ENCODE measurements around the gene ELL. TPM values are rescaled to one million over a fixed set of nuclear protein-coding genes. Genes with fewer than 3 reads are reported as not detected.
A peak's percentile ranks its signal among the peaks of the same experiment; 100 is the strongest.

ELL gene
- total and polyA plus RNA-seq, 9 of the 15 experiments (the other 6 are each of a cell fraction or from before 2014, with no cell fraction given), result 0.24 to 22.5 (median 4.1) TPM

- no peak for TF ChIP-seq ZBTB2 (IDR thresholded peaks at IDR 0.05)
- TF ChIP-seq ZNF717 (CRISPR knock-in tag; IDR thresholded peaks at IDR 0.05), result no peak
- TF ChIP-seq PTBP1 (IDR thresholded peaks at IDR 0.05; ENCODE audit: low read depth, low read length), result no peak
- 0 out of 2 replicates have a peak, but pooled peaks have one; percentile 27 for TF ChIP-seq FOXP1 (CRISPR knock-in tag; IDR thresholded peaks at IDR 0.05)
- TF ChIP-seq ZZZ3 (IDR thresholded peaks at IDR 0.05), result no peak
- 0 out of 2 replicates have a peak, but pooled peaks have one; percentile 71 for TF ChIP-seq ZBTB9 (CRISPR knock-in tag; IDR thresholded peaks at IDR 0.05)
- TF ChIP-seq FOXO4 (CRISPR knock-in tag; IDR thresholded peaks at IDR 0.05), result no peak
- peak; percentile 36; the same call in 1 of the 2 replicates for TF ChIP-seq MGA (IDR thresholded peaks at IDR 0.05)
- no peak for TF ChIP-seq KLF6 (CRISPR knock-in tag; IDR thresholded peaks at IDR 0.05; ENCODE audit: borderline replicate concordance)
- peak; percentile 24; the same call in 1 of the 2 replicates for TF ChIP-seq JUND (IDR thresholded peaks at IDR 0.05; ENCODE audit: borderline replicate concordance, low read depth, low read length)
- no peak; the same call in 2 of the 3 replicates for TF ChIP-seq JUND (tag; IDR thresholded peaks at IDR 0.05; ENCODE audit: borderline replicate concordance, low read depth, low read length)
- TF ChIP-seq RCOR1 (IDR thresholded peaks at IDR 0.05; ENCODE audit: borderline replicate concordance in 1 of 2, low read depth in 2 of 2, low read length in 2 of 2), result peak in 1 of 2 experiments; percentile 54; a peak in 1 of 4 replicates
- TF ChIP-seq ELF1 (tag; IDR thresholded peaks at IDR 0.05), result no peak
Observed at GRCh38 chr19:18408053-18408476, 113.8 kb downstream of the ELL start (continued).
